Suprapubic skin (tissue), 4 donors: ENCODE data around the gene WASF1. TPM values are rescaled to one million over a fixed set of nuclear protein-coding genes. Genes with fewer than 3 reads are reported as not detected.

Experiments used
- DNase-seq, 2 donors: peaks; one replicate each; pipeline ENCODE4 v3.0.0-alpha.2; 2019; ENCODE audit warnings: low spot score in 2 of 2
- H3K27ac ChIP-seq: fragments of 200-600 bp; sonication (generic); one replicate; pipeline ENCODE4 v1.5.1; 2019
- H3K27me3 ChIP-seq: fragments of 200-600 bp; sonication (generic); one replicate; pipeline ENCODE4 v1.5.1; 2019
- H3K36me3 ChIP-seq: fragments of 200-600 bp; sonication (generic); one replicate; pipeline ENCODE4 v1.5.1; 2019
- H3K4me1 ChIP-seq: fragments of 200-600 bp; sonication (generic); one replicate; pipeline ENCODE4 v1.5.1; 2019
- H3K4me3 ChIP-seq: fragments of 200-600 bp; sonication (generic); one replicate; pipeline ENCODE4 v1.5.1; 2019; ENCODE audit warnings: mild to moderate bottlenecking
- H3K9me3 ChIP-seq: fragments of 200-600 bp; sonication (generic); one replicate; pipeline ENCODE4 v1.5.1; 2019
- CTCF ChIP-seq, 2 donors: fragments of 200-600 bp in 1 of 2; fragments of 450-650 bp in 1 of 2; sonication (generic) in 1 of 2; IDR thresholded peaks; one replicate each; pipeline ENCODE4 v1.5.1; 2016 to 2019; ENCODE audit warnings: antibody characterized with exemption in 2 of 2, mild to moderate bottlenecking in 1 of 2, moderate library complexity in 1 of 2
- EP300 ChIP-seq: sonication (generic); formaldehyde crosslinking; IDR thresholded peaks from one replicate; pipeline ENCODE4 v1.6.1; 2017; ENCODE audit warnings: antibody characterized with exemption
- POLR2A ChIP-seq, 2 donors: fragments of 450-650 bp; IDR thresholded peaks; one replicate each; pipeline ENCODE4 v1.6.1; 2017; ENCODE audit warnings: antibody characterized with exemption in 2 of 2, mild to moderate bottlenecking in 2 of 2, moderate library complexity in 2 of 2
- POLR2AphosphoS5 ChIP-seq, 3 donors: sonication (generic); formaldehyde crosslinking; IDR thresholded peaks; one replicate each; pipeline ENCODE4 v1.6.1; 2017; ENCODE audit warnings: antibody characterized with exemption in 3 of 3
- WGBS: methylation state at CpG from one replicate; pipeline ENCODE4 v1.1.5; 2018; 5-methylcytosine and 5-hydroxymethylcytosine counted together
- total RNA-seq, 4 donors: library from RNA; depleted of rRNA; stranded (reverse); fragments of >200 nt; gene quantifications; one replicate each; pipeline ENCODE4 v1.1.0, GENCODE V29; 2016

The WASF1 gene
- total RNA-seq, 4 donors from 2014 or later, result 5.9 to 10.9 (median 6.2) TPM

- no peak for TF ChIP-seq EP300
- no peak for TF ChIP-seq CTCF (IDR thresholded peaks at IDR 0.05)
- Histone ChIP-seq H3K27ac (no peak overlapping the region), H3K4me3 (no peak overlapping the region), H3K27me3 (no peaks in the 10 kb centered on the region), H3K9me3 (no peaks in the 10 kb centered on the region), H3K4me1 (peaks cover 8% of the 10 kb centered on the region), H3K36me3 (peaks cover 5% of the 10 kb centered on the region)
- DNase-seq, result no peak
- 71% methylated on average over 1 of the region's 1 CpG for WGBS
Measured at GRCh38 chr6:110101885-110102284, 77.6 kb downstream of the WASF1 start.

GRCh38 chr6:110098511-110099116, 80.9 kb downstream of the WASF1 start:
- Histone ChIP-seq H3K27me3 (no peaks in the 10 kb centered on the region), H3K27ac (no peak overlapping the region), H3K4me1 (peaks cover 12% of the 10 kb centered on the region), H3K4me3 (no peak overlapping the region), H3K36me3 (peaks cover 5% of the 10 kb centered on the region), H3K9me3 (no peaks in the 10 kb centered on the region)
- TF ChIP-seq POLR2AphosphoS5 (IDR thresholded peaks at IDR 0.05) (peak in 1 of 3 donors; percentile 27), EP300 (no peak)
- WGBS, result 45% methylated on average over 7 of the region's 7 CpGs
- DNase-seq, result no peak

GRCh38 chr6:110097443-110097842, 82.0 kb downstream of the WASF1 start:
- Histone ChIP-seq H3K9me3 (no peaks in the 10 kb centered on the region), H3K4me3 (no peak overlapping the region), H3K4me1 (peaks cover 12% of the 10 kb centered on the region), H3K27ac (peak overlapping the region; percentile 74), H3K27me3 (no peaks in the 10 kb centered on the region), H3K36me3 (peaks cover 5% of the 10 kb centered on the region)
- 28% methylated on average over 3 of the region's 3 CpGs for WGBS
- DNase-seq, result no peak
- TF ChIP-seq POLR2A (IDR thresholded peaks at IDR 0.05) (no peak), EP300 (no peak), POLR2AphosphoS5 (IDR thresholded peaks at IDR 0.05) (no peak), CTCF (IDR thresholded peaks at IDR 0.05) (no peak)

GRCh38 chr6:110095935-110096334, 83.5 kb downstream of the WASF1 start:
- no peak for TF ChIP-seq POLR2AphosphoS5 (IDR thresholded peaks at IDR 0.05)
- TF ChIP-seq EP300, result no peak
- no peak for TF ChIP-seq CTCF (IDR thresholded peaks at IDR 0.05)
- no peak for TF ChIP-seq POLR2A (IDR thresholded peaks at IDR 0.05)
- no peak for DNase-seq
- H3K9me3 ChIP-seq, result no peaks in the 10 kb centered on the region
- no peaks in the 10 kb centered on the region for H3K27me3 ChIP-seq
- no peaks in the 10 kb centered on the region for H3K36me3 ChIP-seq
- WGBS, result 94% methylated on average over 1 of the region's 1 CpG
- H3K4me1 ChIP-seq, result peaks cover 12% of the 10 kb centered on the region
- H3K4me3 ChIP-seq, result no peak overlapping the region
- peak overlapping the region; percentile 74 for H3K27ac ChIP-seq

GRCh38 chr6:110095101-110095500, 84.4 kb downstream of the WASF1 start:
- H3K4me1 ChIP-seq, result peaks cover 12% of the 10 kb centered on the region
- H3K27ac ChIP-seq, result no peak overlapping the region
- WGBS, result 87% methylated on average over 1 of the region's 1 CpG
- TF ChIP-seq EP300, result no peak
- no peak for TF ChIP-seq POLR2A (IDR thresholded peaks at IDR 0.05)
- TF ChIP-seq CTCF (IDR thresholded peaks at IDR 0.05), result no peak
- no peak for TF ChIP-seq POLR2AphosphoS5 (IDR thresholded peaks at IDR 0.05)
- no peaks in the 10 kb centered on the region for H3K27me3 ChIP-seq
- no peak overlapping the region for H3K4me3 ChIP-seq
- no peaks in the 10 kb centered on the region for H3K36me3 ChIP-seq
- DNase-seq, result no peak
- no peaks in the 10 kb centered on the region for H3K9me3 ChIP-seq

GRCh38 chr6:110093981-110094380, 85.5 kb downstream of the WASF1 start:
- no peaks in the 10 kb centered on the region for H3K9me3 ChIP-seq
- no peak overlapping the region for H3K4me3 ChIP-seq
- H3K27me3 ChIP-seq, result no peaks in the 10 kb centered on the region
- H3K4me1 ChIP-seq, result peaks cover 12% of the 10 kb centered on the region
- H3K27ac ChIP-seq, result no peak overlapping the region
- WGBS, result 67% methylated on average over 1 of the region's 1 CpG
- no peak for DNase-seq
- TF ChIP-seq POLR2AphosphoS5 (IDR thresholded peaks at IDR 0.05) (no peak), CTCF (IDR thresholded peaks at IDR 0.05) (no peak), EP300 (no peak), POLR2A (IDR thresholded peaks at IDR 0.05) (no peak)
- H3K36me3 ChIP-seq, result no peaks in the 10 kb centered on the region
